Measurements from ENCODE around the gene C1GALT1. TPM values are rescaled to one million over a fixed set of nuclear protein-coding genes. Genes with fewer than 3 reads are reported as not detected.

C1GALT1 gene
- total and polyA plus RNA-seq, 2 donors (not counting 1 experiment from before 2014, with no cell fraction given), result 12.4 to 66.8 TPM

GRCh38 chr7:7207876-7208275 is 25.5 kb downstream of the C1GALT1 start:
- ChIA-PET POLR2A (no interaction called here), CTCF (no interaction called here)
- Mint-ChIP-seq H3K27ac (no peak overlapping the region), H3K4me3 (no peak overlapping the region), H3K27me3 (no peaks in the 10 kb centered on the region), H3K9me3 (ENCODE audit: insufficient read depth) (no peaks in the 10 kb centered on the region), H3K4me1 (peaks cover 70% of the 10 kb centered on the region)
- DNase-seq (no peak), ATAC-seq (ENCODE audit: low read depth) (no peak)
- H2AFZ ChIP-seq (ENCODE audit: insufficient read depth, low read depth, low read length, poor library complexity, severe bottlenecking), result no peak overlapping the region
- TF ChIP-seq EZH2 (IDR thresholded peaks at IDR 0.05; ENCODE audit: borderline replicate concordance, insufficient read depth, low read depth, low read length, poor library complexity, severe bottlenecking), result no peak
- no peak for TF ChIP-seq CTCF (IDR thresholded peaks at IDR 0.05)
- intact Hi-C loops (cut with micrococcal nuclease), result no loop called here
- H3K4me2 ChIP-seq (replicated peaks; ENCODE audit: low read depth, low read length, poor library complexity, severe bottlenecking), result no peak overlapping the region
- no peak overlapping the region for H3K27ac ChIP-seq (ENCODE audit: low read length in 2 of 2)
- H4K20me1 ChIP-seq (ENCODE audit: control insufficient read depth, insufficient read depth, low read length, poor library complexity, severe bottlenecking), result peaks cover 64% of the 10 kb centered on the region
- peaks cover 12 to 31% of the 10 kb centered on the region in 2 donors for H3K4me1 ChIP-seq (ENCODE audit: control insufficient read depth in 2 of 2, insufficient read depth in 2 of 2, low read length in 2 of 2)
- no CpG with 5 or more reads among the region's 4 CpGs for WGBS (ENCODE audit: insufficient coverage)
- no peaks in the 10 kb centered on the region for H3K36me3 ChIP-seq (replicated peaks in 1 of 2; ENCODE audit: control extremely low read depth in 1 of 2, control insufficient read depth in 1 of 2, extremely low read depth in 1 of 2, insufficient read depth in 2 of 2, low read length in 1 of 2)
- H3K4me3 ChIP-seq (ENCODE audit: control extremely low read depth in 1 of 5, extremely low read depth in 1 of 5, insufficient read depth in 1 of 5, low read depth in 2 of 5, low read length in 4 of 5), result no peak overlapping the region
- H3K9me3 ChIP-seq (ENCODE audit: control extremely low read depth in 1 of 3, control insufficient read depth in 2 of 3, insufficient read depth in 1 of 3, low read length in 2 of 3), result no peaks in the 10 kb centered on the region
- peaks cover 100% of the 10 kb centered on the region for H3K79me2 ChIP-seq (ENCODE audit: control insufficient read depth, insufficient read depth, low read length)
- no peaks in the 10 kb centered on the region for H3K27me3 ChIP-seq (replicated peaks in 1 of 4; ENCODE audit: control extremely low read depth in 1 of 4, control insufficient read depth in 3 of 4, insufficient read depth in 4 of 4, low read length in 3 of 4)
- H3K9ac ChIP-seq (ENCODE audit: low read length), result no peak overlapping the region

- no peak overlapping the region for H3K4me3 Mint-ChIP-seq
- no peak overlapping the region for H3K27ac Mint-ChIP-seq
- no peak for TF ChIP-seq EZH2 (IDR thresholded peaks at IDR 0.05; ENCODE audit: borderline replicate concordance, insufficient read depth, low read depth, low read length, poor library complexity, severe bottlenecking)
- no peak for TF ChIP-seq CTCF (IDR thresholded peaks at IDR 0.05)
- H3K4me2 ChIP-seq (replicated peaks; ENCODE audit: low read depth, low read length, poor library complexity, severe bottlenecking), result no peak overlapping the region
- no peaks in the 10 kb centered on the region for H3K27me3 ChIP-seq (replicated peaks in 1 of 4; ENCODE audit: control extremely low read depth in 1 of 4, control insufficient read depth in 3 of 4, insufficient read depth in 4 of 4, low read length in 3 of 4)
- peaks cover 12 to 25% of the 10 kb centered on the region in 2 donors for H3K4me1 ChIP-seq (ENCODE audit: control insufficient read depth in 2 of 2, insufficient read depth in 2 of 2, low read length in 2 of 2)
- DNase-seq (no peak), ATAC-seq (ENCODE audit: low read depth) (no peak)
- H3K36me3 ChIP-seq (replicated peaks in 1 of 2; ENCODE audit: control extremely low read depth in 1 of 2, control insufficient read depth in 1 of 2, extremely low read depth in 1 of 2, insufficient read depth in 2 of 2, low read length in 1 of 2), result no peaks in the 10 kb centered on the region
- no peak overlapping the region for H3K4me3 ChIP-seq (ENCODE audit: control extremely low read depth in 1 of 5, extremely low read depth in 1 of 5, insufficient read depth in 1 of 5, low read depth in 2 of 5, low read length in 4 of 5)
- no peaks in the 10 kb centered on the region for H3K9me3 Mint-ChIP-seq (ENCODE audit: insufficient read depth)
- H3K27ac ChIP-seq (ENCODE audit: low read length in 2 of 2), result no peak overlapping the region
- H2AFZ ChIP-seq (ENCODE audit: insufficient read depth, low read depth, low read length, poor library complexity, severe bottlenecking), result no peak overlapping the region
- 100% methylated on average over 1 of the region's 4 CpGs for WGBS (ENCODE audit: insufficient coverage)
- intact Hi-C loops (cut with micrococcal nuclease), result no loop called here
- peaks cover 61% of the 10 kb centered on the region for H4K20me1 ChIP-seq (ENCODE audit: control insufficient read depth, insufficient read depth, low read length, poor library complexity, severe bottlenecking)
- H3K9me3 ChIP-seq (ENCODE audit: control extremely low read depth in 1 of 3, control insufficient read depth in 2 of 3, insufficient read depth in 1 of 3, low read length in 2 of 3), result no peaks in the 10 kb centered on the region
- peaks cover 65% of the 10 kb centered on the region for H3K4me1 Mint-ChIP-seq
- H3K9ac ChIP-seq (ENCODE audit: low read length), result no peak overlapping the region
- ChIA-PET CTCF (no interaction called here), POLR2A (no interaction called here)
- H3K79me2 ChIP-seq (ENCODE audit: control insufficient read depth, insufficient read depth, low read length), result peaks cover 100% of the 10 kb centered on the region
- no peaks in the 10 kb centered on the region for H3K27me3 Mint-ChIP-seq
These were observed 26.2 kb downstream of the C1GALT1 start for GRCh38 chr7:7208520-7208919.
